Renal cortex interstitium (tissue), 11 donors: ENCODE results near the gene SMPD2. TPM values are rescaled to one million over a fixed set of nuclear protein-coding genes. Genes with fewer than 3 reads are reported as not detected.
"Not testable (repeated sequence)": the region's sequence is repeated elsewhere in the genome, so short reads cannot be mapped to it uniquely, and the experiment has no call there.

ENCODE experiments used
- DNase-seq, 11 donors: peaks; one replicate each; pipeline ENCODE4 v3.0.0-alpha.2; 2013; ENCODE audit warnings: low read depth in 9 of 11, low spot score in 4 of 11; ENCODE audit errors: extremely low read depth in 1 of 11
- polyA plus RNA-seq, 3 donors: library from polyadenylated mRNA; unstranded; fragments of 120-200 nt; gene quantifications; one replicate each; pipeline ENCODE4 v1.2.1, GENCODE V29; 2013; ENCODE audit not compliant: insufficient read length in 3 of 3

SMPD2 gene
- polyA plus RNA-seq, 3 donors, result 11.7 to 14.8 (median 14.4) TPM

- DNase-seq, result no peak
Observed at GRCh38 chr6:109456111-109456583, 15.6 kb downstream of the SMPD2 start.

GRCh38 chr6:109456710-109457561 lies 16.4 kb downstream of the SMPD2 start:
- no peak for DNase-seq

GRCh38 chr6:109457562-109457996 lies 17.1 kb downstream of the SMPD2 start:
- DNase-seq, result no peak

DNA sequence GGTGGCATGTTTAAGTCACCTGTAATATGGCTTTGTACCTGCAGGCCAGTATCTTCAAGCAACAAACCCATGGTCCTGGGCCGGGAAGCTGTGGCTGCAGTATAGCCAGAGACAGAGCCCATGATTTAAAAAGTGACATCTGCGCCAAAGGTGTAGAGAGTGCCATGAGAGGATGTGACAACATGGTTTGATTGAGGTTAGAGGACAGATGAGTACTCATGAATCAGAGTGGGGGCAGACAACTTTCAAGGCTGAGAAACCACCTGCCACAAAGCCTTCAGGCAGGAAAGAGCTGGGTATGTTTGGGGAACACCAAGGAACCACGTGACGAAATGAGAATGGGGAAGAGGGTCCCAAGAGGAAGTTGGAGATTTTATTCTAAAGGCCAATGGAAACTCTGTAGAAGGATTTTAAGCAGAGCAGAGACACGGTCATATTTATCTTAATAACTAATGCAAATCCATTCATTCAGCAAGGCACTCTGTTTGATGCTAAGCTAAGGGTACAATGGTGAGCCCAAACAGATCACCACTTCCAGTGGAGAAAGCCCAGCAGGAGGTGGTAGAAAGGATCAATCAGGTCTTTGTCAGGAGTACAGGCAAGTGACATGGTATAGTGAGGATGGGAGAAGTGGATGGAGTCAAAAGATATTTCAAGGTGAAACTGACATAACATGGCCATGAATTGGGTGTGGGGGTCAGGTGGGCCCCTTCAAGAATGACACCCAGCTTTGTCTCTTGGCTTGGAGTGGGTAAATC lies 18.4 kb downstream of the SMPD2 start:
- DNase-seq, result no peak

GRCh38 chr6:109460161-109460829 lies 19.8 kb downstream of the SMPD2 start:
- no peak for DNase-seq

DNA sequence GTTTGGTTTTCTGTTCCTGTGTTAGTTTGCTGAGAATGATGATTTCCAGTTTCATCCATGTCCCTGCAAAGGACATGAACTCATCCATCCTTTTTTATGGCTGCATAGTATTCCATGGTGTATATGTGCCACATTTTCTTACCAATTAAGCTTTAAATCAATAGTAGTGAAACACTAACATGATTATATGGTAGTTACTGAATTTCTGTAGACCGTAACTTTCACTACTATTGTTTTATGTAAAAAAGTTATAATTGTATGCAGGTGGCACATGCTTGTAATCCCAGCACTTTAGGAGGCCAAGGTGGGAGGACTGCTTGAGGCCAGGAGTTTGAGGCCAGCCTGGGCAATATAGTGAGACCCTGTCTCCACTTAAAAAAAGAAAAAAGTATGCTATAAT lies 20.7 kb downstream of the SMPD2 start:
- not testable (repeated sequence) for DNase-seq

DNA sequence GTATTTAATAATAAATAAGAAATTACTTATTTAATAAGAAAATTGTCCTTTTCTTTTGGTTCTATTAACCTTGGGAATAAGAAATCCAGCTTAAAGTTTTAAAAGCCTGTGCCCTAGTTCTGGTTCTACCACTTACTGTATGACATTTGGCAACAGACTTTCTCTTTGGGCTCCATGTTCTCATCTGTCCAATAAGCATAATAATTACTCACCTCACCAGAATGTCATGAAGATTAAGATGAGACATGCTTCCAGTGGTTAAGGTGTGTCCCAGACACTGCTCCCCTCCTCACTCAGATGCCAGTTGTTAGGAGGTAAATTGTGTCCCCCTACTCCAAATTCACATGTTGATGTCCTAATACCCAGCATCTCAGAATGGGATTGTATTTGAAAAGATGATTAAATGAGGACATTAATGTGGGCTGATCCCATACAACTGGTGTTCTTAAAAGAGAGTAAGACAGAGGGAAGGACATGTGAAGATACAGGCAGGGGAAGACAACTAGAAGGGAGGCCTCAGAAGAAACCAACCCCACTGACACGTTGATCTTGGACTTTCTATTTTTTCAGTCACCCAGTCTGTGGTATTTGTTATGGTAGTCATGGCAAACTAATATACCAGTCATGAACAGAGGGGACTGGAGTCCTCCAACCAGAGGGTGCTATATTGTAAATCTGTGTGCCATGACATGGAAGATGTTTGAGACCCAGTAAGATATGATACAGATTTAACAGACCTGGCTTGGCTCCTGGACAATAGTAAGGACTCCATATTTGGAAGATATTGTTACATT lies 21.4 kb downstream of the SMPD2 start:
- no peak for DNase-seq

DNA sequence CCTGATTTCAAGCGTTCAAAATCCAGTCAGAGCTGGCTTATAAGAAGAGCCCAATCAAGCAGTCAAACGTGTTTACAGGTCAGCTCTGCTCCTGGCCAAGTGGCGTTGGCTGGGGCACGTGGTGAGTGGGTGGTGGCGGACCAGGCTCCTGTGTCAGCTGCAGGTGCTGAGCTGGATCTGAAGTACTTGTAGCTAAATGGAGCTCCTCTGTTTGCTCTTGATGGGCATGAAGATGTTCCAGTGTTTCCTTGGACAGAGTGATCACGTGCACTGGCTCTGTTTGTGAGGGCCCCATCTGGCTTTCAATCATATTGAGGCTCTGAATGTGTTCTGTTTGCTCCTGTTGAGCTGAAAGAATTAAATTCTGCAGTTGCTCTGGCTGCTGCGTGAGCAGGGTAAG lies 25.2 kb downstream of the SMPD2 start:
- DNase-seq, result no peak

GRCh38 chr6:109466212-109466923 lies 25.8 kb downstream of the SMPD2 start:
- DNase-seq, result no peak

DNA sequence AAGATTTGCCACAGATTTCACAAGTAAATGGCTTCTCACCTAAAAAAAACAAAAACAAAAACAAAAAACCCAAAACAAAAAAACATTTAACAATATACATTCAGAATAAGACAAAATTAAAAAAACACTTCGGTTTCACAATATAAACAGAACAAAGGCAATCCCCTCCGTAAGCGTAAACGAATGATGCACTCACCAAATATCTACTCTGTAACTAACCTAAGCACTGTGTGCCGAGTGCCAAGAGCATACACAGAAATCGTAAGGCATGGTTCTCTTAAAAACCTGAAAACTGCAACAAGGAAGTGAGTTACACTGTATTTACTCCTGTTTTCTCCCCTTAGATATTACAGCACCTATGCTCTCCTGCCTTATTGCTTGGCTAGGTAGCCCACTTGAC lies 27.2 kb downstream of the SMPD2 start:
- DNase-seq, result no peak

DNA sequence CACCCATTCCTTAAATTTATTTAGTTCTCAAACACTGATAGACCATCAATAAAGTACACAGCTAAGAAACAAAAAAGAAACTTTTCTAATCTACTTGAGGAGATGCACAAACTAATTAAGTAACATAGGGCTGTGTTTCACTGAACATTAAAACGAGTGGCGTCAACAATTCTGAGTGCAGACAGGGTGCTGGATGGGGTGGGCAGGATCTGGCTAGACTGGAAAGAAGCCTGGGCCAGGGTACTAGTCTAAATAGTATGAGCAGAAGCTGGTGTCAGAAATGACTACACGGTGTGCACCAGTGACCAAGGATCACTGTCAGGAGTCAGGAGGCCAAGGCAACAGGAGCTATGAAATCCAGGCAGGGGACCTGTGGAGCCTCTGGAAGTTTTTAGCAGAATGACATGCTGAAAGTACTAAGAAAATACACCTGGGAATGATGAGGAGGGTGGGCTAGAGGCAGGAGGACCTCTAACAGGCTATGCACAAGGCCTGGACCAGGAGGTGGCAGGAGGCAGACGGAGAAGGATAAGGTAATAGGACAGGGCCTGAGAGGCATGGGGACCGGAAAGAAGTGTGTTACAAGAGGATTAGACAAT lies 29.2 kb downstream of the SMPD2 start:
- DNase-seq, result no peak

GRCh38 chr6:109471105-109471810 lies 30.7 kb downstream of the SMPD2 start:
- DNase-seq, result no peak

GRCh38 chr6:109472132-109472995 lies 31.8 kb downstream of the SMPD2 start:
- DNase-seq, result no peak

GRCh38 chr6:109473120-109473519 lies 32.6 kb downstream of the SMPD2 start:
- DNase-seq, result no peak

- DNase-seq, result no peak
Observed at GRCh38 chr6:109474995-109475394, 34.5 kb downstream of the SMPD2 start.

GRCh38 chr6:109475625-109476024 lies 35.1 kb downstream of the SMPD2 start:
- no peak for DNase-seq
